GM23338 (cell line): ENCODE data around the gene OSBPL1A. TPM values are rescaled to one million over a fixed set of nuclear protein-coding genes. Genes with fewer than 3 reads are reported as not detected.

Source experiments
- ATAC-seq: fragments of 200-7000 bp; cut with Tn5 transposase; 3 replicates; pipeline ENCODE4 v1.9.1; 2020
- DNase-seq: peaks from one replicate; pipeline ENCODE4 v3.0.0-alpha.2; 2015; ENCODE audit warnings: low spot score
- H2AFZ ChIP-seq: fragments of 200-600 bp; sonication (generic); 2 replicates; pipeline ENCODE4 v1.8.0; 2016; ENCODE audit warnings: antibody characterized with exemption, mild to moderate bottlenecking, moderate library complexity
- H3F3A ChIP-seq: fragments of 200-600 bp; sonication (generic); replicated peaks from 2 replicates; pipeline ENCODE4 v1.8.0; 2017; ENCODE audit warnings: antibody characterized with exemption, mixed run types, low read depth
- H3K27ac ChIP-seq: fragments of 200-600 bp; sonication (generic); 2 replicates; pipeline ENCODE4 v1.6.1; 2016; ENCODE audit warnings: low read depth
- H3K27me3 ChIP-seq: fragments of 200-600 bp; sonication (generic); 2 replicates; pipeline ENCODE4 v1.8.0; 2016; ENCODE audit warnings: mild to moderate bottlenecking, mixed run types, moderate library complexity; ENCODE audit not compliant: insufficient read depth
- H3K36me3 ChIP-seq: fragments of 200-600 bp; sonication (generic); 2 replicates; pipeline ENCODE4 v1.8.0; 2016; ENCODE audit warnings: mild to moderate bottlenecking; ENCODE audit not compliant: insufficient read depth
- H3K4me1 ChIP-seq: fragments of 200-600 bp; sonication (generic); 2 replicates; pipeline ENCODE4 v1.8.0; 2016; ENCODE audit warnings: mild to moderate bottlenecking, moderate library complexity; ENCODE audit not compliant: insufficient read depth
- H3K4me2 ChIP-seq: fragments of 200-600 bp; sonication (generic); 2 replicates; pipeline ENCODE4 v1.7.1; 2017; ENCODE audit warnings: mixed run types
- H3K4me3 ChIP-seq: fragments of 200-600 bp; sonication (generic); 2 replicates; pipeline ENCODE4 v1.6.1; 2016; ENCODE audit warnings: mixed run types
- H3K79me2 ChIP-seq: fragments of 200-600 bp; sonication (generic); replicated peaks from 2 replicates; pipeline ENCODE4 v1.8.0; 2017; ENCODE audit warnings: mild to moderate bottlenecking; ENCODE audit not compliant: insufficient read depth
- H3K9me2 ChIP-seq: fragments of 200-600 bp; sonication (generic); 2 replicates; pipeline ENCODE4 v1.8.0; 2017; ENCODE audit not compliant: insufficient read depth
- H4K20me1 ChIP-seq: fragments of 200-600 bp; sonication (generic); replicated peaks from 2 replicates; pipeline ENCODE4 v1.8.0; 2017; ENCODE audit warnings: mild to moderate bottlenecking; ENCODE audit not compliant: insufficient read depth
- H3K27ac Mint-ChIP-seq: 2 replicates; pipeline ENCODE4 v1.8.0; 2020; ENCODE audit warnings: inconsistent platforms, mild to moderate bottlenecking, moderate library complexity, mixed read lengths
- H3K27me3 Mint-ChIP-seq: 3 replicates; pipeline ENCODE4 v1.8.0; 2022; ENCODE audit warnings: low read depth, mild to moderate bottlenecking, moderate library complexity, mixed read lengths, inconsistent platforms; ENCODE audit not compliant: insufficient read depth, poor library complexity
- H3K36me3 Mint-ChIP-seq: 3 replicates; pipeline ENCODE4 v1.8.0; 2021; ENCODE audit warnings: low read depth, mild to moderate bottlenecking, inconsistent platforms, moderate library complexity, mixed read lengths
- H3K4me1 Mint-ChIP-seq: 3 replicates; pipeline ENCODE4 v1.8.0; 2020; ENCODE audit warnings: mild to moderate bottlenecking, inconsistent platforms, mixed read lengths
- H3K4me3 Mint-ChIP-seq: 3 replicates; pipeline ENCODE4 v1.8.0; 2021; ENCODE audit warnings: moderate library complexity, mild to moderate bottlenecking, inconsistent platforms, mixed read lengths
- H3K9me3 Mint-ChIP-seq: 3 replicates; pipeline ENCODE4 v1.8.0; 2020; ENCODE audit warnings: moderate library complexity, mild to moderate bottlenecking, inconsistent platforms, mixed read lengths
- CTCF ChIP-seq, 2 experiments: fragments of 200-600 bp in 1 of 2; sonication (generic) in 1 of 2; conservative IDR thresholded peaks; 2 replicates each; pipeline versions ENCODE4 v1.5.1 to v1.6.1; 2016 to 2017; ENCODE audit warnings: antibody characterized with exemption in 2 of 2, low read depth in 2 of 2, mild to moderate bottlenecking in 2 of 2, moderate library complexity in 1 of 2
- ETS1 ChIP-seq: IDR thresholded peaks from 2 replicates; pipeline ENCODE4 v1.6.1; 2016; ENCODE audit warnings: antibody characterized with exemption
- EZH2 ChIP-seq: fragments of 200-600 bp; sonication (generic); IDR thresholded peaks from one replicate; pipeline ENCODE4 v1.8.0; 2017; ENCODE audit warnings: antibody characterized with exemption, mild to moderate bottlenecking, low read depth; ENCODE audit not compliant: unreplicated experiment
- JUNB ChIP-seq: IDR thresholded peaks from one replicate; pipeline ENCODE4 v1.6.1; 2016; ENCODE audit warnings: antibody characterized with exemption; ENCODE audit not compliant: unreplicated experiment
- NANOG ChIP-seq: IDR thresholded peaks from 2 replicates; pipeline ENCODE4 v1.6.1; 2016; ENCODE audit warnings: antibody characterized with exemption, borderline replicate concordance
- POLR2AphosphoS5 ChIP-seq: IDR thresholded peaks from 2 replicates; pipeline ENCODE4 v1.6.1; 2016; ENCODE audit warnings: antibody characterized with exemption, low read depth
- STAT1 ChIP-seq: IDR thresholded peaks from one replicate; pipeline ENCODE4 v1.6.1; 2016; ENCODE audit warnings: antibody characterized with exemption; ENCODE audit not compliant: unreplicated experiment
- ZNF114 ChIP-seq: fragments of 250-450 bp; sonication (Bioruptor Pico); IDR thresholded peaks from 2 replicates; pipeline ENCODE4 v1.5.0; 2020; ENCODE audit warnings: mild to moderate bottlenecking, moderate library complexity
- ZNF331 ChIP-seq: fragments of 250-450 bp; sonication (Bioruptor Pico); IDR thresholded peaks from 2 replicates; pipeline ENCODE4 v1.5.0; 2020; ENCODE audit warnings: low read depth, mild to moderate bottlenecking, moderate library complexity
- ZNF462 ChIP-seq: fragments of 250-450 bp; sonication (Bioruptor Pico); IDR thresholded peaks from 2 replicates; pipeline ENCODE4 v1.5.0; 2020; ENCODE audit warnings: mild to moderate bottlenecking, moderate library complexity
- polyA plus RNA-seq: library from polyadenylated mRNA; unstranded; fragments of >200 nt; fragmentation: Nextera tagmentation; extraction: Ambion mirVana; gene quantifications from 2 replicates; pipeline ENCODE4 v1.2.1, GENCODE V29; 2016
- total RNA-seq: library from RNA; depleted of rRNA; stranded (reverse); fragments of >200 nt; shearing (Covaris generic); gene quantifications from 2 replicates; pipeline ENCODE4 v1.2.3, GENCODE V29; 2014

OSBPL1A gene
- total and polyA plus RNA-seq, 2 experiments from 2014 or later, result 55.6 to 71.4 TPM

GRCh38 chr18:24197412-24197811 lies 200.2 kb downstream of the OSBPL1A start (continued):
- TF ChIP-seq CTCF (conservative IDR thresholded peaks at IDR 0.05; ENCODE audit: low read depth in 2 of 2) (no peak), NANOG (no peak)

GRCh38 chr18:24196764-24197163 lies 200.9 kb downstream of the OSBPL1A start:
- H3K27ac ChIP-seq, result no peak overlapping the region
- H4K20me1 ChIP-seq, result peaks cover 4% of the 10 kb centered on the region
- Mint-ChIP-seq H3K4me3 (no peak overlapping the region), H3K27me3 (peaks cover 6% of the 10 kb centered on the region), H3K9me3 (no peaks in the 10 kb centered on the region), H3K4me1 (peaks cover 11% of the 10 kb centered on the region), H3K27ac (no peak overlapping the region), H3K36me3 (no peaks in the 10 kb centered on the region; the same call in 2 of the 3 replicates)
- no peaks in the 10 kb centered on the region for H3K4me1 ChIP-seq
- ATAC-seq (no peak), DNase-seq (no peak)
- no peak overlapping the region for H3K4me2 ChIP-seq
- no peak overlapping the region for H3K4me3 ChIP-seq
- no peaks in the 10 kb centered on the region for H3K27me3 ChIP-seq
- H2AFZ ChIP-seq, result no peak overlapping the region
- no peaks in the 10 kb centered on the region for H3F3A ChIP-seq
- no peaks in the 10 kb centered on the region for H3K79me2 ChIP-seq
- H3K9me2 ChIP-seq, result no peaks in the 10 kb centered on the region
- no peaks in the 10 kb centered on the region for H3K36me3 ChIP-seq
- no peak for TF ChIP-seq EZH2
- no peak for TF ChIP-seq STAT1
- no peak for TF ChIP-seq JUNB
- no peak for TF ChIP-seq POLR2AphosphoS5
- no peak for TF ChIP-seq ETS1
- TF ChIP-seq ZNF462 (CRISPR knock-in tag), result no peak
- no peak for TF ChIP-seq ZNF114 (CRISPR knock-in tag)
- TF ChIP-seq ZNF331, result no peak
- TF ChIP-seq CTCF (conservative IDR thresholded peaks at IDR 0.05; ENCODE audit: low read depth in 2 of 2), result no peak
